Heart right ventricle (tissue), 16 donors: ENCODE data around the gene CARMIL1. TPM values are rescaled to one million over a fixed set of nuclear protein-coding genes. Genes with fewer than 3 reads are reported as not detected.
A peak's percentile ranks its signal among the peaks of the same experiment; 100 is the strongest.

Source experiments
- ATAC-seq, 8 donors: fragments of 200-7000 bp; cut with Tn5 transposase; one replicate each; pipeline ENCODE4 v1.9.1; 2020; ENCODE audit warnings: mild to moderate bottlenecking in 8 of 8, moderate library complexity in 8 of 8, moderate number of reproducible peaks in 1 of 8
- DNase-seq, 2 donors: peaks; one replicate each; pipeline ENCODE4 v3.0.0-alpha.2; 2020
- H3K27ac ChIP-seq, 10 donors: fragments of 200-600 bp; sonication (generic) in 2 of 10; one replicate each; pipeline versions ENCODE4 v1.5.0 to v1.8.0; 2020 to 2022; ENCODE audit warnings: mild to moderate bottlenecking in 3 of 10
- H3K27me3 ChIP-seq, 7 donors: fragments of 200-600 bp; one replicate each; pipeline ENCODE4 v1.8.0; 2021 to 2022; ENCODE audit warnings: mild to moderate bottlenecking in 2 of 7
- H3K36me3 ChIP-seq, 9 donors: fragments of 200-600 bp; sonication (generic) in 1 of 9; one replicate each; pipeline versions ENCODE4 v1.5.0 to v1.8.0; 2020 to 2022; ENCODE audit warnings: mild to moderate bottlenecking in 2 of 9
- H3K4me1 ChIP-seq, 9 donors: fragments of 200-600 bp; sonication (generic) in 1 of 9; one replicate each; pipeline versions ENCODE4 v1.5.0 to v1.8.0; 2020 to 2022; ENCODE audit warnings: mild to moderate bottlenecking in 4 of 9
- H3K4me3 ChIP-seq, 10 donors: fragments of 200-600 bp; sonication (generic) in 2 of 10; one replicate each; pipeline versions ENCODE4 v1.5.0 to v1.8.0; 2020 to 2022; ENCODE audit warnings: mild to moderate bottlenecking in 7 of 10, moderate library complexity in 2 of 10
- H3K9me3 ChIP-seq, 11 donors: fragments of 200-600 bp in 10 of 11; sonication (generic) in 2 of 11; one replicate each; pipeline versions ENCODE4 v1.5.0 to v1.8.0; 2013 to 2022; ENCODE audit warnings: mild to moderate bottlenecking in 2 of 11, control low read depth in 1 of 11, moderate library complexity in 1 of 11
- CTCF ChIP-seq, 9 donors: fragments of 200-600 bp; sonication (generic) in 2 of 9; IDR thresholded peaks; one replicate each; pipeline versions ENCODE4 v1.5.0 to v1.8.0; 2021 to 2022; ENCODE audit warnings: antibody characterized with exemption in 9 of 9, mild to moderate bottlenecking in 5 of 9, moderate library complexity in 1 of 9
- WGBS, 2 donors: extraction: QIAGEN DNeasy Blood & Tissue Kit; methylation state at CpG; one replicate each; pipeline ENCODE4 v1.1.7; 2013; ENCODE audit warnings: inconsistent platforms in 1 of 2; 5-methylcytosine and 5-hydroxymethylcytosine counted together
- intact Hi-C, 10 donors: fragments of 100-400 bp; cut with DNase I; formaldehyde crosslinking; loops; one replicate each; pipeline versions ENCODE4 v1.11.1 to v1.14.2; 2022
- long read RNA-seq, 3 donors: library from polyadenylated mRNA; unstranded; transcript quantifications; one replicate each; pipeline ENCODE4 v2.0.0, GENCODE V29; 2020 to 2021
- polyA plus RNA-seq, 2 donors: library from polyadenylated mRNA; stranded (reverse); fragments of 200-250 nt; gene quantifications; one replicate each; pipeline ENCODE4 v1.2.3, GENCODE V29; 2013
- total RNA-seq, 10 donors: library from RNA; stranded (reverse); fragmentation: NEBNext Ultra II Directional in 3 of 10; extraction: Animal tissue kit (Norgen Biotek cat#: 25700) in 3 of 10; gene quantifications; one replicate each; pipeline versions ENCODE4 v1.2.1 to v1.2.4, GENCODE V29; 2021 to 2023
- donor health status: Arrhythmogenic right ventricular cardiomyopathy.
- donor health status: ischemic (EF 13 %, LVEDD 7.1; RV severe dilation, severe dysfunction).
- donor health status: healthy with polysubstance abuse.
- donor health status: DM: no; HTN: yes; CAD: no.
- donor health status: DM: no; HTN: no; CAD: no.
- donor health status: ischemic (EF 25% LVEDD 6.9; RV normal size, moderate dysfunction).
- donor health status: ischemic (EF 25% LVEDD 5.7; RV mildly dilated, moderate dysfunction).
- donor health status: healthy.
- donor health status: DM: yes; HTN: yes; CAD: no.
- donor health status: Ischemic cardiomyopathy.
- donor health status: ischemic (EF 35%, LVEDD 5.7; RV mildly dilated, moderate dysfunction).
- donor health status: nonischemic (EF 11% LVEDD 7.7; RV severe dilation, severe dysfunction).
- donor health status: DM: yes; HTN: yes; CAD: no.
- donor health status: PGD.
- donor health status: ischemic (EF 29% LVEDD 5.4; RV normal size, mild dysfunction).
- donor health status: nonischemic (EF 23%, LVEDD 6.1; RV moderate dilation, normal function).

The CARMIL1 gene
- 10 to 100 TPM in 1 of 10 donors, 1 to 10 TPM in 9; 1.2 to 10.3 (median 4.1) TPM for total RNA-seq
- 1 to 10 TPM; 3.1 to 8.2 TPM for polyA plus RNA-seq
- long read RNA-seq, donor 1, partial matches to known transcripts, result 0 of 1 reads
- long read RNA-seq, donor 1, other reads (novel, unspliced or antisense), result 1 of 1 reads
- long read RNA-seq, donor 2, result 0 reads
- long read RNA-seq, donor 3, partial matches to known transcripts, result 2 of 3 reads
- long read RNA-seq, donor 3, other reads (novel, unspliced or antisense), result 1 of 3 reads

GRCh38 chr6:25278914-25279747 is at the start of gene CARMIL1:
TSS of gene CARMIL1 (plus strand) at chr6:25279374. CDS start at chr6:25279796, 422 bp downstream.
- intact Hi-C loops, result loop anchor here in 8 of 10 donors (1.0 to 10.0 kb wide), 8 partner anchors 46 to 326 kb away; no protein-coding TSS in a partner anchor
- Histone ChIP-seq H3K4me3 (peak within 1 kb of the TSS; percentile 59 to 96 (median 79)), H3K27ac (peak within 1 kb of the TSS; percentile 53 to 84 (median 67)), H3K4me1 (peaks cover 8 to 26% (median 18%) of the 10 kb centered on the region in 9 donors), H3K36me3 (no peaks in the 10 kb centered on the region), H3K27me3 (peaks cover 0 to 33% (median 14%) of the 10 kb centered on the region in 7 donors), H3K9me3 (no peaks in the 10 kb centered on the region)
- ATAC-seq (peak; percentile 88 to 96 (median 94)), DNase-seq (peak; percentile 75 to 78)
- peak; percentile 46 to 84 (median 69) for TF ChIP-seq CTCF (IDR thresholded peaks at IDR 0.05)
- 0% methylated on average over 65 to 81 of the region's 81 CpGs for WGBS, 2 donors

- peaks cover 0 to 15% (median 0%) of the 10 kb centered on the region in 9 donors for H3K4me1 ChIP-seq
- peak overlapping the region in 4 of 10 donors; percentile 33 to 47 (median 41) for H3K27ac ChIP-seq
- no peaks in the 10 kb centered on the region for H3K36me3 ChIP-seq
- H3K9me3 ChIP-seq, result no peaks in the 10 kb centered on the region
- H3K4me3 ChIP-seq, result no peak overlapping the region
- H3K27me3 ChIP-seq, result no peaks in the 10 kb centered on the region
- intact Hi-C loops, result loop anchor here in 2 of 10 donors (5.0 to 10.0 kb wide), 2 partner anchors 328 to 485 kb away; no protein-coding TSS in a partner anchor
- TF ChIP-seq CTCF (IDR thresholded peaks at IDR 0.05), result no peak
- no peak for DNase-seq
- ATAC-seq, result peak in 4 of 8 donors; percentile 25 to 61 (median 46)
- 48 to 54% methylated on average over 1 of the region's 1 CpG for WGBS, 2 donors
Observed at GRCh38 chr6:25229671-25230321, 49.4 kb upstream of the CARMIL1 start.

- intact Hi-C loops, result loop anchor here in 1 of 10 donors (2.0 kb wide), 1 partner anchor 46 kb away; the partner anchor contains the start of gene CARMIL1
- Histone ChIP-seq H3K36me3 (no peaks in the 10 kb centered on the region), H3K9me3 (no peaks in the 10 kb centered on the region), H3K4me3 (no peak overlapping the region), H3K4me1 (peaks cover 0 to 15% (median 0%) of the 10 kb centered on the region in 9 donors), H3K27ac (peak overlapping the region in 1 of 10 donors; percentile 6), H3K27me3 (no peaks in the 10 kb centered on the region)
- peak in 6 of 8 donors; percentile 61 to 93 (median 72) for ATAC-seq
- peak; percentile 49 to 71 for DNase-seq
- 75 to 76% methylated on average over 13 of the region's 13 CpGs for WGBS, 2 donors
- no peak for TF ChIP-seq CTCF (IDR thresholded peaks at IDR 0.05)
Observed at GRCh38 chr6:25232479-25232878, 46.7 kb upstream of the CARMIL1 start.

- TF ChIP-seq CTCF (IDR thresholded peaks at IDR 0.05), result no peak
- Histone ChIP-seq H3K4me3 (no peak overlapping the region), H3K4me1 (peaks cover 0 to 15% (median 0%) of the 10 kb centered on the region in 9 donors), H3K27ac (peak overlapping the region in 1 of 10 donors; percentile 6), H3K36me3 (no peaks in the 10 kb centered on the region), H3K9me3 (no peaks in the 10 kb centered on the region), H3K27me3 (no peaks in the 10 kb centered on the region)
- WGBS, 2 donors, result 90 to 94% methylated on average over 1 of the region's 1 CpG
- ATAC-seq (no peak), DNase-seq (no peak)
- intact Hi-C loops, result loop anchor here in 1 of 10 donors (2.0 kb wide), 1 partner anchor 46 kb away; the partner anchor contains the start of gene CARMIL1
Observed at GRCh38 chr6:25233226-25233625, 45.9 kb upstream of the CARMIL1 start.
